VCaP (cell line): ENCODE results near the gene ATP11A.
A peak's percentile ranks its signal among the peaks of the same experiment; 100 is the strongest.

ENCODE experiments used
- H3K27ac ChIP-seq: fragments of 450-650 bp; 2 replicates; pipeline ENCODE4 v1.5.1; 2017
- TF ChIP-seq, protein P1 (sequence below): fragments of 450-650 bp; conservative IDR thresholded peaks from 2 replicates; pipeline ENCODE4 v1.5.1; 2017; ENCODE audit warnings: mild to moderate bottlenecking, moderate library complexity

The ATP11A gene

DNA sequence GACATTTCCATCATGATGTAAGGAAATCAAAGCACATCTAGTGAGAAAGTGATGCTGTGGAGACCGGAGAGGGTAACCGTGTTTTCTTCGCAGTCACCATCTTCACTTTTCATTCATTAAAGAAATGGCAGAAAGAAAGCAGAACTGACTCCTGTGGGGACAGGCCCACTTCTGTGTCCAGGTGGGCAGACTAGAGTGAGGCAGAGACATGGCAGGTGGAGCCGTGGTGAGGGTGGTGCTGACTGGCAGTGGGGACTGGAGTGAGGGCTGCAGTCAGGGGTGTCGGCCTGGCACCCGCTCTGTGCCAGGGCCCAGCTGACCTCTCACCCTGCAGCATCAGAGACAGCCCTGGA is 207.7 kb downstream of the ATP11A start:
- no peak overlapping the region for H3K27ac ChIP-seq
- TF ChIP-seq, protein P1, sequence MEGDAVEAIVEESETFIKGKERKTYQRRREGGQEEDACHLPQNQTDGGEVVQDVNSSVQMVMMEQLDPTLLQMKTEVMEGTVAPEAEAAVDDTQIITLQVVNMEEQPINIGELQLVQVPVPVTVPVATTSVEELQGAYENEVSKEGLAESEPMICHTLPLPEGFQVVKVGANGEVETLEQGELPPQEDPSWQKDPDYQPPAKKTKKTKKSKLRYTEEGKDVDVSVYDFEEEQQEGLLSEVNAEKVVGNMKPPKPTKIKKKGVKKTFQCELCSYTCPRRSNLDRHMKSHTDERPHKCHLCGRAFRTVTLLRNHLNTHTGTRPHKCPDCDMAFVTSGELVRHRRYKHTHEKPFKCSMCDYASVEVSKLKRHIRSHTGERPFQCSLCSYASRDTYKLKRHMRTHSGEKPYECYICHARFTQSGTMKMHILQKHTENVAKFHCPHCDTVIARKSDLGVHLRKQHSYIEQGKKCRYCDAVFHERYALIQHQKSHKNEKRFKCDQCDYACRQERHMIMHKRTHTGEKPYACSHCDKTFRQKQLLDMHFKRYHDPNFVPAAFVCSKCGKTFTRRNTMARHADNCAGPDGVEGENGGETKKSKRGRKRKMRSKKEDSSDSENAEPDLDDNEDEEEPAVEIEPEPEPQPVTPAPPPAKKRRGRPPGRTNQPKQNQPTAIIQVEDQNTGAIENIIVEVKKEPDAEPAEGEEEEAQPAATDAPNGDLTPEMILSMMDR, result no peak

DNA sequence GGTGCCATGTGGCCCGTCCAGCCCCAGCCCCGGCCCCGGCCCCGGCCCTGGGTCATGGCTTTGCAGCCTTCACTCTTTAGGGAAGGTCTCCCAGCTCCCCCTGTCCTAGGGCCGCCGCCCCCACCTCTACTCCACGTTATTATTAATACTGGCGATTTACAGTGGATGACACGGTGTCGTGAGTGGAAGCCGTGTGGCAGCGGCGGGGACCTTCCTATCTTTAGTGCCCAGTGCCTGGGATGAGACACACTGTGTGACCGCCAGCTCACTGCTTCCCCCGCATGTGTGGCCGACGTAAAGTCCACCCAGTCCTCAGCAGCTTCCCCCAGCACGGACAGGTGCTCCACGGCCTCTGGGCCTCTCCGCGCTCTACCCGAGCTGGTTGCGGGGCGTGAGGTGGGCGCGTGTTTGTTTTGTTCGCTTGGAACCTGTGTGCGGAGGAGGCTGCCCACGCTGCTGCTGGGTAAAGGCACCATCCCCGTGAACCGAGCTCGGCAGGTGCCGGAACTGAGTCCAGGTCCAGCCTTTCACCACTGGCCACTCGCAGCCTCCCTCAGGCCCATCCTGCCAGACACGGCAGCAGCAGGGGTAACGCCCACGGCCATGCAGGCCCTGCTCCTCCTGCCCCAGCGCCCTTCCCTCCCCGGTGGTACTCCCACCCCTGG is 208.2 kb downstream of the ATP11A start:
- TF ChIP-seq, protein P1, result no peak
- H3K27ac ChIP-seq, result no peak overlapping the region

DNA sequence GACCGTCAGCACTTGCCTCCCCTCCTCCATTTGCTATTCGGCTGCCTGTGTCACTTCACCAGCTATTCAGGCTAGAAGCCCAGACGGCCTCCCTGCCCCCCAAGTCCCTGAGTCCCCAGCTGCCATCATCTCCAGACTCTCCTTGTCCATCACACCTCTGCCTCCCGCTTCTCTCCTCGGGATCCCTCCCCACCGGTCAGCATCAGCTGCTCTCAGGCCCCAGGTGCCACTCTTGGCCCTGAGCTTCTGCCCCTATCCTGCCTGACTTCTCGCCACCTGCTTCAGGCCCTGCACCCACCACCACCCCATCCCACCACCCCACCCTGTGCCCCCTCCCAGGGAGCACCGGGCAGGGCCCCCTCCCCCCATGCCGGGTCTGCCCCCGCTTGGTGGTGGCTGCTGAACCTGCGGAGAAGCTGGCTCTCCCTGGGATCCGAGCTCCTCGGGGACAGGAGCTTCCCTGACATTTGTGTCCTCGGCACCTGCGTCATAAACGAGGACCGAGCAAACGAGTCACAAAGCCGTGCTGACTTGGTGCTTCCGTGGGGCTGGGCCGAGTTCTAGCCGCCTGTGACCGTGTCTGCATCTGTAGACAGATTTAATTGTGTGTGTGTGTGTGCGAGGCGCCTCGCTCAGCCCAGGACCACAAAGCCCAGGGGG is 208.9 kb downstream of the ATP11A start:
- H3K27ac ChIP-seq, result no peak overlapping the region
- TF ChIP-seq, protein P1, result no peak

DNA sequence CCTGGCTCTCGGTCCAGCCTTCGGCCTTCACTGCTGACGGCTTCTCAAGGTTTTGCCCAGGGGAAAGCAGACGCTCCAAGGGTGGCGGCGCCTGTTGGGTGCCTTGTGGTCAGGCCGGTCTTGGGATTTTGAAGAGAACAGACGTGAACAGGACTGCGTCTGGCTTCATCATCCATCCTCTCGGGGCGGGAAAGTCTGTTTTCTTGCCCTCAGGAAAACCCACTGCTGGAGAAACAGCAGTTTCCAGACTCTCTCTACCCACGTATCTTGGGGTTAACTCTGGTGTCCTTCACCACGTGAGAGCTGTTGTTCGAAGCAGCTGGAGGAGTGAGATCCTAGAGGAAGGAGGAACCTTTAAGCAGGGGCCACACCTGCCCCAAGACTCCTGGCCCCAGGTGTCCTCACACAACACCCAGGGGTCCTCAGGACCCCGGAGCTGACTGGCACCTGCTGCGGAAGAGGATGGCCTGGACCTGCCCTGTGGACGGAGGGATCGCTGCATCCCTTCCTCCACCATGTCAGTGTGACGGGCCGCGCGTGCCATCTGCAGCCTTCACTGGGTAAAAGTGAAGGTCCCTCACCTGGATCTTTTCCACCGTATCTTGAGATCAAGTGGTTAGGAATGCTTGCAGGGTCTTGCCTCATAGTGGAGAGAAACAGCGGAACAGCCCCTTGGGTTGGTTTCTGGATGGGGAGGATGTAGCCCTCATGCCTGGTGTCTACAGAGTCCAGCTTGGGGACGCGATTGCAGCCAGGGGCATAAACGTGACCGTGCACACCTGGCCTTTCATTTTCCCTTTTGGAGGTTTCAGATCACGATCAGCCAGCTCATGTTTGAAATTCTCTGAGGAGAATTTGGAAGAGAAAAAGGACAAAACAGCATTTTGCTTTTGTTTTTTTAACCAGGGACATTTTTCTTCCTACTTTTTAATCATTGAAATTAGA is 209.7 kb downstream of the ATP11A start:
- H3K27ac ChIP-seq, result no peak overlapping the region
- TF ChIP-seq, protein P1, result no peak

DNA sequence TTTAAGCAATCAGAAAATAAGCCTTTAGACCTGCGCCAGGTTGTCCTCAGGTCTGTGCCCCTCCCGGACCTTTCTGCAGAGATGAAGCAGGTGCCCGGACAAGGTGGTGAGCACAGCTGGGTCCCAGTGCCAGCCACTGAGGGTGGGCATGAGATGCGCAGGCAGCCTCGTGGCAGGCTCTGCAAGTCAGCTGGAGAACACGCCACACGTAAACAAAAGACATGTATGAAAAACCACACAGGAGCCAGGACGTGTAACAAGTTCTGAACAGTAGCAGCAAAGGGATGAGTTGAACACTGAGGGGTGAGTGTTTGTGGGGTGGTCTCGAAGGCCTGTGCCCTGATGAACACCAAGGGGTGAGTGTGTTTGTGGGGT is 210.4 kb downstream of the ATP11A start:
- TF ChIP-seq, protein P1, result no peak
- H3K27ac ChIP-seq, result no peak overlapping the region

DNA sequence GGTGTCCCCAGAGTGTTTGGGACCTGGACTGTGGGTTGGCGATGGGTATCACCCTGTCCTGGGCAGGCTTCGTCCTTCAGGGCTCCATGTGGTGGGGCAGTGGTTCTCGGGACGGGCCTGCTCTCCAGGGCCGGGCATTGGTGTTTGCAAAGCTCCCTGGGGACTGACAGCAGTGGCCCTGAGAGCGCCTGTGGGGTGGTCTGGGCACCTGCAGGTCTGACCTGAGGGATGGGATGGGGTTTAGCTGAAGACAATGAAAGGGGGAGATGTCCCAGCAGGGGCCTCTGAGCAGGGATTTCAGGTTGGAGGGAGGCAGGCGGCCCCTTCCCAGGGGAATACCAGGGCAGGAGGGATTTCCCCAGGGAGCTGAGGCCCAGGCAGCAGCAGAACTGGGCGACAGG is 210.9 kb downstream of the ATP11A start:
- no peak overlapping the region for H3K27ac ChIP-seq
- TF ChIP-seq, protein P1, result no peak

DNA sequence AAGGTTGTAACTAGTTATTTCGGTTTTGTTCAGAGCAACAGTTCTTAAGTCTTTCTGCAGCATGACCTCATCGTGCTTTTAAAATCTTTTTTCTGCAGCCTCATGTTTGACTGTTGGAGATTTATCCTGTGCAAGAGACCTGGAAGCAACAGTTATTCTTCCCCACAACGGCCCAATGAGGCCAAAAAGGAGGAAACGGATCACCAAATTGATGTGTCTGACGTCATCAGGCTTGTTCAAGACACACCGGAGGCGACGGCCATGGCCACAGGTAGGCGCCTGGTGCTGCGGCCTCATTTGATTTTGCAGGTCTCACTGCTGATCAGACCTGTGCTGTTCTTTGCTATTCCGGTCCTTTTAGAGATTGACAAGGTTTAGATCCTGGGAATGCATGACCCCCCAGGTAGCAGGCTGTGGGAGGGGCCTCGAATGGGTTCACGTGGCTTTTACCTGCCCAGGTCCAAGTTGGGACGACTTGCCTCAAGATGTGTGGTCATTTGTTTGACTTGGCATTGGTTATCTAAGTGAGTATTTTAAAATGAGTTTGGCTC is 212.3 kb downstream of the ATP11A start:
- TF ChIP-seq, protein P1, result no peak
- peak overlapping the region; percentile 40 for H3K27ac ChIP-seq
